GM23338 (cell line): ENCODE results near the gene DYSF.

ENCODE experiments used
- EZH2 ChIP-seq: fragments of 200-600 bp; sonication (generic); IDR thresholded peaks from one replicate; pipeline ENCODE4 v1.8.0; 2017; ENCODE audit warnings: antibody characterized with exemption, mild to moderate bottlenecking, low read depth; ENCODE audit not compliant: unreplicated experiment
- EZH2phosphoT487 ChIP-seq: fragments of 200-600 bp; sonication (generic); IDR thresholded peaks from one replicate; pipeline ENCODE4 v1.8.1; 2018; ENCODE audit warnings: antibody characterized with exemption; ENCODE audit not compliant: unreplicated experiment
- POLR2AphosphoS5 ChIP-seq: IDR thresholded peaks from 2 replicates; pipeline ENCODE4 v1.6.1; 2016; ENCODE audit warnings: antibody characterized with exemption, low read depth
- STAT1 ChIP-seq: IDR thresholded peaks from one replicate; pipeline ENCODE4 v1.6.1; 2016; ENCODE audit warnings: antibody characterized with exemption; ENCODE audit not compliant: unreplicated experiment
- TF ChIP-seq, protein P1 (sequence below), 2 experiments: fragments of 200-600 bp in 1 of 2; sonication (generic) in 1 of 2; conservative IDR thresholded peaks; 2 replicates each; pipeline versions ENCODE4 v1.5.1 to v1.6.1; 2016 to 2017; ENCODE audit warnings: antibody characterized with exemption in 2 of 2, low read depth in 2 of 2, mild to moderate bottlenecking in 2 of 2, moderate library complexity in 1 of 2
- TF ChIP-seq, protein P2 (sequence below): IDR thresholded peaks from one replicate; pipeline ENCODE4 v1.6.1; 2018; ENCODE audit warnings: antibody characterized with exemption; ENCODE audit not compliant: unreplicated experiment

DNA sequence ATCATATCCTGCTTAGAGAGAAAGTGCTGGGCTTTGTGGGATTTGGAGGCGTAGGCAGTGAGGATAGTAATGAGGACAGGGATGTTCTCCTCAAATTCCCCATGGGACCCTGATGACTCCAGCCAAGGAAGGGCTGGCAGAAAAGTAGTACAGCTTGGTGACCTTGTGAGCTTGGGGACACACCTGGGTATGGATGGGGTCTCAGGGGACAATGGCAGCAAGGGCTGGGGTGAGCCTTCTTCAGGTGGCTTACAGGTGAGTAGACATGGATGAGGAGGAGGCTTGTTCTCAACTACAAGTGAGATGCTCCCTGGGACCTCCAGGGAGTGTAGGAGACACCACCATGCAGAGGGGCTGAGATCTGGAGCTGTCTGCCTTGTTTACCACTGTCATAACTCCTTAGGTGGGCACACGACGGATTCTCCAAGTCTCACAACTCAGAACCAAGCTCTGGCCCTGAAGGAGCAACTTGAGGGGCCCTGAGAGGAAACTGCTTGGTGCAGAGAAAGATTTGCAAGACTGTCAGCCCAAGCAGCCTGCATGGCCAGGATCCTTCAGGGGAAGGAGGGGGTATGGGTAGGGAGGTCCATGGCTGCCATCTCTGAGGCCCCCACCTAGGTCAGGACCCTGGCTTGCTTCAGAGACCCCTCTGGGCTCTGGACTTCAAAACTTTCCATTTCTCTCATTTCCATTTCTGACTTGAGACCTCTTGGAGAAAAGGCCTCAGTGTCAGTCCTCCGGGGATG lies 262.8 kb downstream of the DYSF start:
- TF ChIP-seq EZH2 (no peak), EZH2phosphoT487 (no peak), POLR2AphosphoS5 (no peak), STAT1 (no peak)
- TF ChIP-seq, protein P1, sequence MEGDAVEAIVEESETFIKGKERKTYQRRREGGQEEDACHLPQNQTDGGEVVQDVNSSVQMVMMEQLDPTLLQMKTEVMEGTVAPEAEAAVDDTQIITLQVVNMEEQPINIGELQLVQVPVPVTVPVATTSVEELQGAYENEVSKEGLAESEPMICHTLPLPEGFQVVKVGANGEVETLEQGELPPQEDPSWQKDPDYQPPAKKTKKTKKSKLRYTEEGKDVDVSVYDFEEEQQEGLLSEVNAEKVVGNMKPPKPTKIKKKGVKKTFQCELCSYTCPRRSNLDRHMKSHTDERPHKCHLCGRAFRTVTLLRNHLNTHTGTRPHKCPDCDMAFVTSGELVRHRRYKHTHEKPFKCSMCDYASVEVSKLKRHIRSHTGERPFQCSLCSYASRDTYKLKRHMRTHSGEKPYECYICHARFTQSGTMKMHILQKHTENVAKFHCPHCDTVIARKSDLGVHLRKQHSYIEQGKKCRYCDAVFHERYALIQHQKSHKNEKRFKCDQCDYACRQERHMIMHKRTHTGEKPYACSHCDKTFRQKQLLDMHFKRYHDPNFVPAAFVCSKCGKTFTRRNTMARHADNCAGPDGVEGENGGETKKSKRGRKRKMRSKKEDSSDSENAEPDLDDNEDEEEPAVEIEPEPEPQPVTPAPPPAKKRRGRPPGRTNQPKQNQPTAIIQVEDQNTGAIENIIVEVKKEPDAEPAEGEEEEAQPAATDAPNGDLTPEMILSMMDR (conservative IDR thresholded peaks at IDR 0.05; ENCODE audit: low read depth in 2 of 2) = no peak
- TF ChIP-seq, protein P2, sequence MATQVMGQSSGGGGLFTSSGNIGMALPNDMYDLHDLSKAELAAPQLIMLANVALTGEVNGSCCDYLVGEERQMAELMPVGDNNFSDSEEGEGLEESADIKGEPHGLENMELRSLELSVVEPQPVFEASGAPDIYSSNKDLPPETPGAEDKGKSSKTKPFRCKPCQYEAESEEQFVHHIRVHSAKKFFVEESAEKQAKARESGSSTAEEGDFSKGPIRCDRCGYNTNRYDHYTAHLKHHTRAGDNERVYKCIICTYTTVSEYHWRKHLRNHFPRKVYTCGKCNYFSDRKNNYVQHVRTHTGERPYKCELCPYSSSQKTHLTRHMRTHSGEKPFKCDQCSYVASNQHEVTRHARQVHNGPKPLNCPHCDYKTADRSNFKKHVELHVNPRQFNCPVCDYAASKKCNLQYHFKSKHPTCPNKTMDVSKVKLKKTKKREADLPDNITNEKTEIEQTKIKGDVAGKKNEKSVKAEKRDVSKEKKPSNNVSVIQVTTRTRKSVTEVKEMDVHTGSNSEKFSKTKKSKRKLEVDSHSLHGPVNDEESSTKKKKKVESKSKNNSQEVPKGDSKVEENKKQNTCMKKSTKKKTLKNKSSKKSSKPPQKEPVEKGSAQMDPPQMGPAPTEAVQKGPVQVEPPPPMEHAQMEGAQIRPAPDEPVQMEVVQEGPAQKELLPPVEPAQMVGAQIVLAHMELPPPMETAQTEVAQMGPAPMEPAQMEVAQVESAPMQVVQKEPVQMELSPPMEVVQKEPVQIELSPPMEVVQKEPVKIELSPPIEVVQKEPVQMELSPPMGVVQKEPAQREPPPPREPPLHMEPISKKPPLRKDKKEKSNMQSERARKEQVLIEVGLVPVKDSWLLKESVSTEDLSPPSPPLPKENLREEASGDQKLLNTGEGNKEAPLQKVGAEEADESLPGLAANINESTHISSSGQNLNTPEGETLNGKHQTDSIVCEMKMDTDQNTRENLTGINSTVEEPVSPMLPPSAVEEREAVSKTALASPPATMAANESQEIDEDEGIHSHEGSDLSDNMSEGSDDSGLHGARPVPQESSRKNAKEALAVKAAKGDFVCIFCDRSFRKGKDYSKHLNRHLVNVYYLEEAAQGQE = no peak
